NB4 (cell line): ENCODE measurements around the gene CHST11.

Experiments
- DNase-seq: peaks from one replicate; pipeline ENCODE4 v3.0.0; 2010; ENCODE audit warnings: low read depth
- H3K4me3 ChIP-seq: one replicate; pipeline ENCODE4 v1.5.1; 2011; ENCODE audit warnings: mild to moderate bottlenecking, low read depth, low read length, moderate library complexity
- CTCF ChIP-seq: IDR thresholded peaks from one replicate; pipeline ENCODE4 v1.5.1; 2012; ENCODE audit warnings: low read depth, low read length
- MAX ChIP-seq: IDR thresholded peaks from 2 replicates; pipeline ENCODE4 v1.6.1; 2011; ENCODE audit warnings: low read depth, low read length
- MYC ChIP-seq: IDR thresholded peaks from 2 replicates; pipeline ENCODE4 v1.6.1; 2011; ENCODE audit warnings: low read depth, low read length
- POLR2A ChIP-seq: IDR thresholded peaks from 2 replicates; pipeline ENCODE4 v1.6.1; 2011; ENCODE audit warnings: mild to moderate bottlenecking; ENCODE audit not compliant: insufficient read length; ENCODE audit errors: extremely low read depth

CHST11 gene

GRCh38 chr12:104506676-104507401 is 50.1 kb downstream of the CHST11 start:
- DNase-seq, result no peak
- no peak overlapping the region for H3K4me3 ChIP-seq
- no peak for TF ChIP-seq POLR2A
- TF ChIP-seq MYC, result no peak
- TF ChIP-seq MAX, result no peak
- no peak for TF ChIP-seq CTCF

GRCh38 chr12:104507672-104508071 is 50.9 kb downstream of the CHST11 start:
- no peak for DNase-seq
- no peak for TF ChIP-seq MYC
- TF ChIP-seq POLR2A, result no peak
- no peak for TF ChIP-seq MAX
- TF ChIP-seq CTCF, result no peak

GRCh38 chr12:104508752-104509446 is 52.2 kb downstream of the CHST11 start:
- H3K4me3 ChIP-seq, result no peak overlapping the region
- TF ChIP-seq CTCF (no peak), POLR2A (no peak), MAX (no peak), MYC (no peak)
- no peak for DNase-seq

More at GRCh38 chr12:104507672-104508071, 50.9 kb downstream of the CHST11 start:
- H3K4me3 ChIP-seq, result no peak overlapping the region

GRCh38 chr12:104510145-104510872 is 53.6 kb downstream of the CHST11 start:
- TF ChIP-seq MYC (no peak), POLR2A (no peak), CTCF (no peak), MAX (no peak)
- H3K4me3 ChIP-seq, result no peak overlapping the region
- no peak for DNase-seq

GRCh38 chr12:104510873-104511440 is 54.2 kb downstream of the CHST11 start:
- H3K4me3 ChIP-seq, result no peak overlapping the region
- TF ChIP-seq MYC, result no peak
- no peak for TF ChIP-seq CTCF
- no peak for TF ChIP-seq POLR2A
- no peak for TF ChIP-seq MAX
- DNase-seq, result no peak
